Thyroid gland (tissue), 4 donors: Measurements from ENCODE around the gene PLIN3. TPM values are rescaled to one million over a fixed set of nuclear protein-coding genes. Genes with fewer than 3 reads are reported as not detected.
A peak's percentile ranks its signal among the peaks of the same experiment; 100 is the strongest.
"Not testable (repeated sequence)": the region's sequence is repeated elsewhere in the genome, so short reads cannot be mapped to it uniquely, and the experiment has no call there.

Source experiments
- DNase-seq, 2 donors: peaks; one replicate each; pipeline ENCODE4 v3.0.0-alpha.2; 2019
- H3K27ac ChIP-seq, 3 donors: fragments of 200-600 bp; sonication (generic); 1 replicate in 2 of 3; 2 replicates in 1 of 3; pipeline ENCODE4 v1.5.1; 2016 to 2019; ENCODE audit warnings: mild to moderate bottlenecking in 1 of 3, moderate library complexity in 1 of 3
- H3K27me3 ChIP-seq: fragments of 200-600 bp; sonication (generic); one replicate; pipeline ENCODE4 v1.5.1; 2019
- H3K36me3 ChIP-seq, 2 donors: fragments of 200-600 bp; sonication (generic); one replicate each; pipeline ENCODE4 v1.5.1; 2016 to 2019
- H3K4me1 ChIP-seq, 2 donors: fragments of 200-600 bp; sonication (generic); one replicate each; pipeline ENCODE4 v1.5.1; 2017 to 2019
- H3K4me3 ChIP-seq, 3 donors: fragments of 200-600 bp; sonication (generic); replicated peaks in 1 of 3; 1 replicate in 2 of 3; 2 replicates in 1 of 3; pipeline ENCODE4 v1.5.1; 2016; ENCODE audit warnings: mild to moderate bottlenecking in 1 of 3
- H3K9me3 ChIP-seq: fragments of 200-600 bp; sonication (generic); one replicate; pipeline ENCODE4 v1.5.1; 2017
- POLR2A ChIP-seq, 2 donors: fragments of 450-650 bp; IDR thresholded peaks; one replicate each; pipeline ENCODE4 v1.6.1; 2017; ENCODE audit warnings: antibody characterized with exemption in 2 of 2, mild to moderate bottlenecking in 2 of 2, moderate library complexity in 1 of 2
- WGBS, 2 donors: methylation state at CpG; one replicate each; pipeline ENCODE4 v1.1.5; 2017; 5-methylcytosine and 5-hydroxymethylcytosine counted together
- intact Hi-C: fragments of 100-400 bp; cut with DNase I; formaldehyde crosslinking; loops from one replicate; pipeline ENCODE4 v1.15.1; 2023
- total RNA-seq, 4 donors: library from RNA; depleted of rRNA; stranded (reverse); fragments of >200 nt; gene quantifications; one replicate each; pipeline ENCODE4 v1.2.3, GENCODE V29; 2016
- TF ChIP-seq, protein P1 (sequence below), 6 experiments: fragments of 200-600 bp in 3 of 6; fragments of 450-650 bp in 3 of 6; sonication (generic) in 3 of 6; IDR thresholded peaks; one replicate each; pipeline ENCODE4 v1.5.1; 2016 to 2019; ENCODE audit warnings: antibody characterized with exemption in 6 of 6, mild to moderate bottlenecking in 2 of 6, inconsistent platforms in 1 of 6, moderate library complexity in 1 of 6

The PLIN3 gene
- total RNA-seq, 4 donors from 2014 or later = 24.4 to 41.3 (median 38.0) TPM

GRCh38 chr19:4794971-4795370, 72.5 kb downstream of the PLIN3 start:
- Histone ChIP-seq H3K27me3 (no peaks in the 10 kb centered on the region), H3K9me3 (no peaks in the 10 kb centered on the region), H3K36me3 (peaks cover 16 to 23% of the 10 kb centered on the region in 2 donors), H3K4me1 (peaks cover 14 to 17% of the 10 kb centered on the region in 2 donors), H3K27ac (no peak overlapping the region), H3K4me3 (no peak overlapping the region)
- TF ChIP-seq, protein P1, sequence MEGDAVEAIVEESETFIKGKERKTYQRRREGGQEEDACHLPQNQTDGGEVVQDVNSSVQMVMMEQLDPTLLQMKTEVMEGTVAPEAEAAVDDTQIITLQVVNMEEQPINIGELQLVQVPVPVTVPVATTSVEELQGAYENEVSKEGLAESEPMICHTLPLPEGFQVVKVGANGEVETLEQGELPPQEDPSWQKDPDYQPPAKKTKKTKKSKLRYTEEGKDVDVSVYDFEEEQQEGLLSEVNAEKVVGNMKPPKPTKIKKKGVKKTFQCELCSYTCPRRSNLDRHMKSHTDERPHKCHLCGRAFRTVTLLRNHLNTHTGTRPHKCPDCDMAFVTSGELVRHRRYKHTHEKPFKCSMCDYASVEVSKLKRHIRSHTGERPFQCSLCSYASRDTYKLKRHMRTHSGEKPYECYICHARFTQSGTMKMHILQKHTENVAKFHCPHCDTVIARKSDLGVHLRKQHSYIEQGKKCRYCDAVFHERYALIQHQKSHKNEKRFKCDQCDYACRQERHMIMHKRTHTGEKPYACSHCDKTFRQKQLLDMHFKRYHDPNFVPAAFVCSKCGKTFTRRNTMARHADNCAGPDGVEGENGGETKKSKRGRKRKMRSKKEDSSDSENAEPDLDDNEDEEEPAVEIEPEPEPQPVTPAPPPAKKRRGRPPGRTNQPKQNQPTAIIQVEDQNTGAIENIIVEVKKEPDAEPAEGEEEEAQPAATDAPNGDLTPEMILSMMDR (IDR thresholded peaks at IDR 0.05) = no peak
- TF ChIP-seq POLR2A (IDR thresholded peaks at IDR 0.05) = no peak
- 90% methylated on average over 7 to 10 of the region's 11 CpGs for WGBS, 2 donors
- intact Hi-C loops = loop anchor here (5.0 kb wide), 1 partner anchor 73 kb away; the partner anchor contains the start of gene DPP9
- no peak for DNase-seq

- not testable (repeated sequence) for H3K27ac ChIP-seq, DNase-seq
Measured at GRCh38 chr19:4793278-4793677, 74.2 kb downstream of the PLIN3 start.

GRCh38 chr19:4792866-4793195, 74.6 kb downstream of the PLIN3 start:
- peaks cover 14 to 17% of the 10 kb centered on the region in 2 donors for H3K4me1 ChIP-seq
- H3K36me3 ChIP-seq = peaks cover 16 to 23% of the 10 kb centered on the region in 2 donors
- intact Hi-C loops = loop anchor here (5.0 kb wide), 1 partner anchor 71 kb away; the partner anchor contains the start of gene DPP9
- not testable (repeated sequence) for H3K9me3 ChIP-seq, DNase-seq, H3K27ac ChIP-seq, H3K27me3 ChIP-seq
- H3K4me3 ChIP-seq = peak overlapping the region in 1 of 3 donors; percentile 92
- WGBS, 2 donors = 94% methylated on average over 23 to 24 of the region's 24 CpGs

More at GRCh38 chr19:4793278-4793677, 74.2 kb downstream of the PLIN3 start:
- Histone ChIP-seq H3K36me3 (peaks cover 16 to 23% of the 10 kb centered on the region in 2 donors), H3K4me1 (peaks cover 14 to 17% of the 10 kb centered on the region in 2 donors)
- 91 to 93% methylated on average over 15 to 17 of the region's 19 CpGs for WGBS, 2 donors
- H3K4me3 ChIP-seq, H3K27me3 ChIP-seq, H3K9me3 ChIP-seq: not testable (repeated sequence)
- intact Hi-C loops = loop anchor here (5.0 kb wide), 1 partner anchor 71 kb away; the partner anchor contains the start of gene DPP9

DNA sequence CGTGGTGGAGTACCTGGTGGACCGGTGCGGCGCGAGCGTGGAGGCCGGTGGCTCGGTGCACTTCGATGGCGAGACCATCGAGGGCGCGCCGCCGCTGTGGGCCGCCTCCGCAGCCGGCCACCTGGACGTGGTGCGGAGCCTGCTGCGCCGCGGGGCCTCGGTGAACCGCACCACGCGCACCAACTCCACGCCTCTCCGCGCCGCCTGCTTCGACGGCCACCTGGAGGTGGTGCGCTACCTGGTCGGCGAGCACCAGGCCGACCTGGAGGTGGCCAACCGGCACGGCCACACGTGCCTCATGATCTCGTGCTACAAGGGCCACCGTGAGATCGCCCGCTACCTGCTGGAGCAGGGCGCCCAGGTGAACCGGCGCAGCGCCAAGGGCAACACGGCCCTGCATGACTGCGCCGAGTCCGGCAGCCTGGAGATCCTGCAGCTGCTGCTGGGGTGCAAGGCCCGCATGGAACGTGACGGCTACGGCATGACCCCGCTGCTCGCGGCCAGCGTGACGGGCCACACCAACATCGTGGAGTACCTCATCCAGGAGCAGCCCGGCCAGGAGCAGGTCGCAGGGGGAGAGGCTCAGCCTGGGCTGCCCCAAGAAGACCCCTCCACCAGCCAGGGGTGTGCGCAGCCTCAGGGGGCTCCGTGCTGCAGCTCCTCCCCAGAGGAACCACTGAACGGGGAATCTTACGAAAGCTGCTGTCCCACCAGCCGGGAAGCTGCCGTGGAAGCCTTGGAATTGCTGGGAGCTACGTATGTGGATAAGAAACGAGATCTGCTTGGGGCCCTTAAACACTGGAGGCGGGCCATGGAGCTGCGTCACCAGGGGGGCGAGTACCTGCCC, 75.2 kb downstream of the PLIN3 start:
- not testable (repeated sequence) for H3K27me3 ChIP-seq, H3K9me3 ChIP-seq
- WGBS, 2 donors = 8 to 59% methylated on average over 10 to 27 of the region's 75 CpGs
- peaks cover 14 to 17% of the 10 kb centered on the region in 2 donors for H3K4me1 ChIP-seq
- intact Hi-C loops = loop anchor here (5.0 kb wide), 1 partner anchor 70 kb away; the partner anchor contains the start of gene DPP9
- H3K36me3 ChIP-seq = peaks cover 16 to 23% of the 10 kb centered on the region in 2 donors
- H3K27ac ChIP-seq = peak overlapping the region; percentile 94 to 96 (median 95)
- DNase-seq = peak; percentile 72 to 75
- H3K4me3 ChIP-seq = peak overlapping the region; percentile 63 to 96 (median 92)

GRCh38 chr19:4791183-4792018, 76.1 kb downstream of the PLIN3 start, which contains the start of gene FEM1A:
Gene FEM1A (plus strand): TSS chr19:4791734. CDS start chr19:4791855, 121 bp downstream.
- 1% methylated on average over 35 to 39 of the region's 80 CpGs for WGBS, 2 donors
- peaks cover 14 to 17% of the 10 kb centered on the region in 2 donors for H3K4me1 ChIP-seq
- peak in 1 of 2 donors; percentile 85 for TF ChIP-seq POLR2A (IDR thresholded peaks at IDR 0.05)
- TF ChIP-seq, protein P1 (IDR thresholded peaks at IDR 0.05) = peak; percentile 95 to 98 (median 97)
- H3K4me3 ChIP-seq = peak within 1 kb of the TSS; percentile 63 to 96 (median 92)
- no peaks in the 10 kb centered on the region for H3K9me3 ChIP-seq
- peaks cover 16 to 20% of the 10 kb centered on the region in 2 donors for H3K36me3 ChIP-seq
- peak; percentile 100 for DNase-seq
- peak within 1 kb of the TSS; percentile 94 to 96 (median 95) for H3K27ac ChIP-seq
- intact Hi-C loops = loop anchor here (5.0 kb wide), 1 partner anchor 69 kb away; the partner anchor contains the start of gene DPP9
- no peaks in the 10 kb centered on the region for H3K27me3 ChIP-seq

Other genes with a start within 250 kb of the PLIN3 start
- gene TNFAIP8L1, start 228.2 kb downstream of the PLIN3 start, total RNA-seq = 1 to 10 TPM; 3.8 to 9.5 (median 7.8) TPM
- gene MYDGF, start 197.3 kb downstream of the PLIN3 start, total RNA-seq = 10 to 100 TPM; 48.0 to 72.6 (median 65.2) TPM
- gene DPP9, start 143.8 kb downstream of the PLIN3 start, total RNA-seq = 10 to 100 TPM; 32.0 to 50.7 (median 42.9) TPM
- gene FEM1A, start 75.9 kb downstream of the PLIN3 start, total RNA-seq = 10 to 100 TPM; 11.3 to 21.0 (median 15.8) TPM
- 1 to 10 TPM; 5.2 to 7.0 (median 6.3) TPM for gene TICAM1, start 36.0 kb downstream of the PLIN3 start, total RNA-seq
- gene ARRDC5, start 35.2 kb upstream of the PLIN3 start, total RNA-seq = not detected
- gene UHRF1, start 41.8 kb upstream of the PLIN3 start, total RNA-seq = under 1 TPM; 0.11 to 0.71 (median 0.41) TPM
- gene KDM4B, start 101.4 kb upstream of the PLIN3 start, total RNA-seq = 10 to 100 TPM; 44.3 to 87.2 (median 75.8) TPM